ENCODE measurements around the gene CTU2. TPM values are rescaled to one million over a fixed set of nuclear protein-coding genes. Genes with fewer than 3 reads are reported as not detected.
A peak's percentile ranks its signal among the peaks of the same experiment; 100 is the strongest.

The CTU2 gene
- total RNA-seq, 1 donor from 2014 or later, result 13.4 TPM

GRCh38 chr16:88749358-88749757 lies 43.1 kb downstream of the CTU2 start:
- DNase-seq, result no peak
- ATAC-seq (ENCODE audit: poor library complexity), result no peak
- intact Hi-C loops (cut with DNase I), result no loop called here

- intact Hi-C loops (cut with DNase I), result no loop called here
- ATAC-seq (ENCODE audit: poor library complexity) (no peak), DNase-seq (no peak)
These were observed 44.6 kb downstream of the CTU2 start for GRCh38 chr16:88750854-88751253.

DNA sequence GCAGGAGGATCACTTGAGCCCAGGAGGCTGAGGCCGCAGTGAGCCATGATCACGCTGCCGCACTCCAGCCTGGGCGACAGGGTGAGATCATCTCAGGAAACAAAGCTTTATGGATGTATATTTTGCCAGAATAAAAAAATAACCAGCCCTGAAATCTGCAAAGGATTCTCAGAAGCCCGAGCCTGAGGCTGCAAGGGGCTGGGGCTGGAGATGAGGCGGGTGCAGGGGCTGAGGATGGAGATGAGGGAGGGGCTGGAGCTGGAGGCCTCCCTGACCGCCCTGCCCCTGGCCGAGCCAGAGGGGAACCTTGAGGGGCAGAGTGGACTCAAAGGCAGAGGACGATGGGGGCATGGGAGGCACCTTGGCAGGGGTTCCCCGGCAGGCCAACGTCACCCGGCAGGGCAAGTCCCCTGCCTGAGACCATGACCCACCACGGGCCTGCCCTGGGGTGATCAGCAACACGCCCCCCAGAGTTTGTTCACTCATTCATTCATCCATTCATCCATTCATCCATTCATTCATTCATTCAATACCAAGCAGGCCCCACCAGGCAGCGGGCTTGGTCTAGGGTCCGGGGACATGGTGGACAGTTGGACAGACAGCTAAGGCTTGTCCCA lies 46.2 kb downstream of the CTU2 start:
- intact Hi-C loops (cut with DNase I), result no loop called here
- ATAC-seq (ENCODE audit: poor library complexity) (no peak), DNase-seq (no peak)

DNA sequence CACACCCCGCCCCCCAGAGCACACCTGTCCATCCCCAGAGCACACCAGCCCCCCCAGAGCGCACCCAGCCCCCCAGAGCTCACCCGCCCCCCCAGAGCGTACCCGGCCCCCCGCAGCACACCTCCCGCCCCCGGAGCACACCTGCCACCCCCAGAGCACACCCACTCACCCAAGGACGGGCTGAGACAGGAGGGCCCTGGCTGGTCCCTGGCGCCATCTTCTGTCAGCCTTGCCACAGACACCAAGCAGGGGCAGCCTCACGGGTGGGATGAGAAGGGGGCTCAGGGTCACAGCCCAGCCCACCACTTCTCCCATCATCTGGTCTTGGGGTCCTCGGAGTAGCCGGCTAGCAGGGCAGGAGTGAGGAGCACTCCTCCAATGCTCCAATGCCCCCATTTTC lies 46.9 kb downstream of the CTU2 start:
- DNase-seq (no peak), ATAC-seq (ENCODE audit: poor library complexity) (no peak)
- intact Hi-C loops (cut with DNase I), result no loop called here

GRCh38 chr16:88753602-88754001 lies 47.3 kb downstream of the CTU2 start:
- ATAC-seq (ENCODE audit: poor library complexity), result no peak
- DNase-seq, result no peak
- intact Hi-C loops (cut with DNase I), result no loop called here

GRCh38 chr16:88754109-88754911 lies 48.0 kb downstream of the CTU2 start:
- no peak for ATAC-seq (ENCODE audit: poor library complexity)

DNA sequence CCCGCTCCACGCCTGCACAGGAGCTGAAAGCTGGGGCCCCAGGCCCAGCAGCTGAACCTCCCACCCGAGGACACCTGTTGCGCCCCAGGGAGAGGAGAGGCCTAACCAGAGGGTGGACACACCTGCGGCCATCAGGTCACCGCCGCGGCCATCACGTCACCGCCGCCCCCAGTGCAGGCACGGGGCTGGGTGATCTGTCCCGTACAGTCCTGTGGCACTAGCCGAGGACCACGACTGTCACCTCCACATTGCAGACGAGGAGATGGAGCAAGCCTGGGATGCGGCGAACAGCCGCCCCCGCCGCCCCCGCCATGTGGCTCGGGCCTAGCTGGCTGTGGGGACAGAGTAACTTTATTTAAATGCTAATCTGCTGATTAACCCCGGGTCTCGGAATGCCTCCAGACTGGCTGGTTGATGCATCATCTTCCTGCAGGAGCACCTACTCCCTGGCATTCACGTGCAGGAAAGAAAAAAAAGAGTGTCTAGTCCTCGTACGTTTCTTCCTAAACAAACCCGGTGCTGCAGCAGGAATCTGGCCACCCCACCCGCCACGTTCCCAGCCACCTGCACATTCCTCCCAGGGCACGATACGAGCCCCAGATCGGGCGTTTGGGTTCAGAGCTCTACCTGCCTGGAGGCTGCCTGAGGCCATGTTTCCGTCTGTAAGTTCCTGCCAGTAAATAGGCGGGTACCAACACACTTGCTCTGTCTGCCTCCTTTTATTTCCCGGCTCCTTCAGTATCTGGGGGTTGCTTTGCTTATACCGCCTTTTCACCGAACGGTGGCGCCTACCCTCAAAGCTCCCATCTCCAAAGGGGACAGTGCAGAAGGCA lies 48.8 kb downstream of the CTU2 start:
- ATAC-seq (ENCODE audit: poor library complexity) (no peak), DNase-seq (no peak)
- intact Hi-C loops (cut with DNase I), result no loop called here

More at GRCh38 chr16:88754109-88754911, 48.0 kb downstream of the CTU2 start:
- no peak for DNase-seq
- intact Hi-C loops (cut with DNase I), result no loop called here

DNA sequence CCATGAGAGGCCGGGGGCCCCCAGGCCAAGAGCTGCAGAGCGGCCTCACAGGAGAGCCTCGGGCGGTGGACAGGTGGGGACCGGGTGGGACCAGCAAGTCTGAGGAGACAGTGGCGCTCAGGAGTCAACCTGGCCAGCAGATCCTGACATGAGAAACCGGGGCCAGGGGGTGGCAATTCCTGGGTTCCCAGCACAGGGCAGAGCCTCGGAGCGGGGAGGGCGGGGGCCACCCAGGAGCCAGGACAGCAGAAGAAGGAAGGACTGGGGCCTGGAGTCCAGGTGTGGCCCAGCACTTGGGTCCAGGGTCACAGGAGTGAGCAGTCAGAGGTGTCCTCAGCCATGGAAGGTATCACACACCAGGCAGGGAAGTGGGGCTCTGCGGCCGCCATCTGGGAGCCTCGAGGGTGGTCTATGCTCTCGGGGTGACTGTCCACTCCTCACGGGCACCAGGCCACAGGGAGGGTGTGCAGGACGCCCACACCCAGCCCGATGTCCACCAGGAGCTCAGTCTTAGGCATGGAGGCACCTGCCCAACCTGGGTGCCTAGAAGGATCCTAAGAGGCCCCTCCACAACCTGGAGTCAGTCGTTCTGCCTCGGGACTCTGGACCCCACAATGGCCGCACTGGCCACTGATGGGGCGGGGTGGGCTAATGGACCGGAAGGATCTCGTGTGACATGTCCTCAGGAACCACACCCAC lies 49.6 kb downstream of the CTU2 start:
- ATAC-seq (ENCODE audit: poor library complexity), result no peak
- DNase-seq, result no peak
- intact Hi-C loops (cut with DNase I), result no loop called here

DNA sequence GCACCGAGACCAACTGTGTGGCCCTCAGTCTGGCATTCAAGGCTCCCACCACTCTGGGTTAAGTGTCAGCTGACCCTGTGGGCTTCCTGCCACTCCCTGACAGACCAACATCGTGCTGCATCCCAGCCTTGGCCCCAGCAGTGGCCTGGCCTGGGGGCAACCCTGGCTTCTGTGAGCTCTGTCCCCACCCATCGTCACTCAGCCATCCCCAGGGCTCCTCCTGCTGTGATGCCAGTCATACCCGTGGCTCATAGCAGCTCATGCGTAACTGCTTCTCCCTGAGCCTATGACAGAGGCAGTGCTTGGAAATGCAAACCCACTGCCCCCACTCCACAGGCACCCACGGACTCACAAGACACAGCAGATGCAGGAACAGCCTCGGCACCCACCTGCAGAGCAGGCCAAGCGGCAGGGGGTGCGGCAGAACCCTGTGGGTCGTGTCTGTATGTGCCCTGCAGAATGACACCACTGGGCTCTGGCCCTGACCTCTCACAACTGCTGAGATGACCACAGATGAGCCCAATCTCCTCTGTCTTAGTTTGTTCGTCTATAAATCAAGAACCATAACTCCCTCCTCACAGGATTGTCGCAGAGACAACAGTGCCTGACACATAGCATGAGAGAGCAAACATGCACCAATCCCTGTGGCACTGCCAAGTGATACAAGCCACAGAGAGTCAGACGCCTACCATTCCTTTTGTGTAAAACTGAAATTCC lies 52.1 kb downstream of the CTU2 start:
- DNase-seq, result no peak
- intact Hi-C loops (cut with DNase I), result no loop called here
- ATAC-seq (ENCODE audit: poor library complexity), result no peak

- intact Hi-C loops (cut with DNase I), result no loop called here
- no peak for DNase-seq
These were observed 52.6 kb downstream of the CTU2 start for GRCh38 chr16:88758944-88759244.

GRCh38 chr16:88759245-88759975 lies 53.1 kb downstream of the CTU2 start:
- intact Hi-C loops (cut with DNase I), result no loop called here
- DNase-seq (no peak), ATAC-seq (ENCODE audit: poor library complexity) (peak; percentile 29)

More at GRCh38 chr16:88758944-88759244, 52.6 kb downstream of the CTU2 start:
- no peak for ATAC-seq (ENCODE audit: poor library complexity)

DNA sequence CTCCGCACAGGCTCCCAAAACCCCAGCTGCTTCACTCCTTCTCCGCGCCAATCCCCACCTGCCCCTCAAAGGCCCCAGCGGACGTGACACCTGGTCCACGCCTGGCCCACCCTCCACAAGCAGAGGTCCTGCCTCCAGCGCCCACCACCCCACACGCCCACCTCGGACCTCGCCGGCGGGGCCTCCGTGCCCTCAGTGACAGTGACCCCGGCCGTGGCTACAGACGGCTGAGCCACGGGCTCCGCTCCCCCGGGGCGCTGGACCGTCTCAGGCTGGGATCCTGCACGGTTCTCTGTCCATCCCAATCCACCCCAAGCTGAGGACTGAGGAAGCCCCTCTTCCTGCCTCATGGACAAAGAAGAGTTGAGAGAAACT lies 53.7 kb downstream of the CTU2 start:
- ATAC-seq (ENCODE audit: poor library complexity) (no peak), DNase-seq (no peak)
- intact Hi-C loops (cut with DNase I), result no loop called here

DNA sequence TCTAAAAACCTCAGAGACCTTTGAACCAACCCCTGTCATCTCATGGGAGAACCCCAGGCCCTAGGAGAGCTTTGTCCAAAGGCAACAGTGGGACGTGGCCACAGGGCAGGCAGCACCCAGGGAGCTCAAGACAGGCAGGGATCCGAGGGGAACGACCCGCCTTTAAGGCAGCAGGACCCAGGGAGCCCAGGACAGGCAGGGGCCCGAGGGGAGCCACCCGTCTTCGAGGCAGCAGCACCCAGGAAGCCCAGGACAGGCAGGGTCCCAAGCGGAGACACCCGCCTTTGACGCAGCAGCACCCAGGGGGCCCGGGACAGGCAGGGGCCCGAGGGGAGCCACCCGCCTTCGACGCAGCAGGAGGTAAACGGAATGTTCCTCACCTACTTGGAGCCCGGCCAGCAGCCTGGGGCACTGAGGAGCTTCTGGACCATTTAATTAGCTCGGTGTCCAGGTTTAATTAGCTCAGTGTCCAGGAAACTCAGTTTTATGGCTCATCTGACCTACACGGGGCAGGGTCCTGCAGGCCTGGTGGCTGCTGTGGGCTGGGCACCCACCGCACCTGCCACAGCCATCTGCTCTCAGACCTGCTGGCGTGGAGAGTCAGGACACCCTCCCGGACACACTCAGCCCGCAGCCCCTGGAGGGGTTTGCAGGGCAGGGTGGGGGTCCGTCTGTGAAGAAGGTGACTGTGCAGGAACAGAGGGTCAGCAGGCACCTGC lies 54.3 kb downstream of the CTU2 start:
- ATAC-seq (ENCODE audit: poor library complexity), result no peak
- DNase-seq, result no peak
- intact Hi-C loops (cut with DNase I), result no loop called here

DNA sequence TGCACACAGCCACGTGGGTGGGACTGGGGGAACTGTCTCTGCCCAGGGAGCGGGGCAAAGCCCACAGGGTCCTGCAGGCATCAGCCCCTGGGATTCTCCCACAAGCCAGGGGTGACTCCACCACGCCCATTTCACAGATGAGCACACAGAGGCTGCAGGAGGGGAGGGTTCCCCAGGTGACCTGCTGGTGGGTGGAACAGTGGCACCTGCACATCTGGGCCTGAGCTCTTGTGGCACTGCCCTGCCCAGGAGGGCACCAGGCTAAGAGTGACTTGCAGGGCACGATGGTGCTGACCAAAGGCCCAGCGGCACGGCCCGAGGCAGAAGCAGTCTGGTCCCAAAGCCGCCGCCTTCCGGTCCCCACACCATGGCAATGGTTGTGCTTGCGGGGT lies 54.8 kb downstream of the CTU2 start:
- no peak for DNase-seq
- intact Hi-C loops (cut with DNase I), result no loop called here

DNA sequence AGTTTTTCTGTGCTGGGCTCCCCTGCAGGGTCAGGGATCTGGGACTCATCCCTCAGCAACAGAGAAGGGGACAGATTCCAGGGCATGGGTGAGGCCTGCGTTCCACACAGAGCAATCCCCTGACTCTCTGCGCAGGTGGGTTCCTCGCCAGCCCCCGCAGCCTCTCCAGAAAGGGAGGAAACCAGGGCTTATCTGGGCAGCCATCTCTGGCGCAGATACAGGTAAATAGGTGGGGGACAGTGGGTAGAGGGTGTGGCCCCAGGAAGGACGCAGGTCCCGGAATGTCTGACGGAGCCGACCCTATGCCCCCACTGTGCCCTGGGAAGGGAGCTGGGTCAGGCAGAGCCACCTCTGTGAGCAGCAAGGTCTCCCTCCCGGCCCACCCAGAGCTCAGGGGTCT lies 55.5 kb downstream of the CTU2 start:
- DNase-seq (no peak), ATAC-seq (ENCODE audit: poor library complexity) (no peak)
- intact Hi-C loops (cut with DNase I), result no loop called here

More for the DNA sequence above, 54.8 kb downstream of the CTU2 start:
- ATAC-seq (ENCODE audit: poor library complexity), result no peak

- intact Hi-C loops (cut with DNase I), result no loop called here
- no peak for DNase-seq
- no peak for ATAC-seq (ENCODE audit: poor library complexity)
These were observed 56.1 kb downstream of the CTU2 start for GRCh38 chr16:88762258-88762870.

GRCh38 chr16:88762941-88763340 lies 56.6 kb downstream of the CTU2 start:
- ATAC-seq (ENCODE audit: poor library complexity), result no peak
- DNase-seq, result no peak
- intact Hi-C loops (cut with DNase I), result no loop called here
